Natural killer cell (primary cell): ENCODE measurements around the gene MYH14. TPM values are rescaled to one million over a fixed set of nuclear protein-coding genes. Genes with fewer than 3 reads are reported as not detected.
A peak's percentile ranks its signal among the peaks of the same experiment; 100 is the strongest.
"Not testable (repeated sequence)": the region's sequence is repeated elsewhere in the genome, so short reads cannot be mapped to it uniquely, and the experiment has no call there.

Source experiments
- ATAC-seq, 3 donors: fragments of 150-1000 bp in 2 of 3; fragments of 200-7000 bp in 1 of 3; cut with Tn5 transposase; 1 replicate in 1 of 3; 2 replicates in 2 of 3; pipeline ENCODE4 v1.10.0; 2021; ENCODE audit warnings: mild to moderate bottlenecking in 2 of 3, moderate library complexity in 2 of 3
- DNase-seq, 2 donors: peaks; one replicate each; pipeline versions ENCODE4 v3.0.0 to v3.0.0-alpha.2; 2013 to 2021; ENCODE audit warnings: mixed read lengths in 1 of 2
- H3K27ac ChIP-seq: one replicate; pipeline ENCODE4 v1.5.1; 2013; ENCODE audit warnings: mild to moderate bottlenecking, low read length
- H3K27me3 ChIP-seq: one replicate; pipeline ENCODE4 v1.6.1; 2013; ENCODE audit warnings: low read length; ENCODE audit not compliant: control insufficient read depth, insufficient read depth
- H3K36me3 ChIP-seq: one replicate; pipeline ENCODE4 v1.6.1; 2013; ENCODE audit warnings: low read length; ENCODE audit not compliant: control insufficient read depth, insufficient read depth
- H3K4me1 ChIP-seq: one replicate; pipeline ENCODE4 v1.6.1; 2013; ENCODE audit warnings: low read length; ENCODE audit not compliant: control insufficient read depth, insufficient read depth
- H3K4me3 ChIP-seq: one replicate; pipeline ENCODE4 v1.5.1; 2013; ENCODE audit warnings: low read length
- H3K9me3 ChIP-seq: one replicate; pipeline ENCODE4 v1.6.1; 2013; ENCODE audit warnings: low read length; ENCODE audit not compliant: control insufficient read depth, insufficient read depth
- H3K27ac Mint-ChIP-seq, 2 donors: one replicate each; pipeline ENCODE4 v1.8.0; 2022; ENCODE audit warnings: mild to moderate bottlenecking in 2 of 2, mixed read lengths in 2 of 2, moderate library complexity in 1 of 2
- H3K27me3 Mint-ChIP-seq, 2 donors: one replicate each; pipeline ENCODE4 v1.8.0; 2022; ENCODE audit warnings: low read depth in 2 of 2, mixed read lengths in 2 of 2
- H3K36me3 Mint-ChIP-seq: one replicate; pipeline ENCODE4 v1.8.0; 2022; ENCODE audit warnings: mixed read lengths
- H3K4me1 Mint-ChIP-seq, 2 donors: one replicate each; pipeline ENCODE4 v1.8.0; 2022; ENCODE audit warnings: mixed read lengths in 2 of 2
- H3K4me3 Mint-ChIP-seq: one replicate; pipeline ENCODE4 v1.8.0; 2022; ENCODE audit warnings: mild to moderate bottlenecking, moderate library complexity, mixed read lengths
- H3K9me3 Mint-ChIP-seq, 2 donors: one replicate each; pipeline ENCODE4 v1.8.0; 2022; ENCODE audit warnings: mixed read lengths in 2 of 2
- CTCF ChIP-seq: fragments of 200-600 bp; IDR thresholded peaks from one replicate; pipeline ENCODE4 v1.8.0; 2022; ENCODE audit warnings: antibody characterized with exemption
- WGBS: methylation state at CpG from one replicate; pipeline ENCODE4 v1.1.7; 2013; ENCODE audit warnings: missing lambda C conversion rate; ENCODE audit not compliant: insufficient coverage; 5-methylcytosine and 5-hydroxymethylcytosine counted together
- intact Hi-C: fragments of 100-400 bp; cut with micrococcal nuclease; formaldehyde crosslinking; loops from one replicate; pipeline ENCODE4 v1.14.2; 2022
- total RNA-seq, 4 donors: library from RNA; stranded (reverse); fragments of 120-200 nt in 1 of 4; gene quantifications; one replicate each; pipeline versions ENCODE4 v1.2.3 to v1.2.4, GENCODE V29; 2013 to 2022

The MYH14 gene
- total RNA-seq, 3 donors from 2014 or later (not counting 1 experiment from before 2014, with no cell fraction given), result not detected

DNA sequence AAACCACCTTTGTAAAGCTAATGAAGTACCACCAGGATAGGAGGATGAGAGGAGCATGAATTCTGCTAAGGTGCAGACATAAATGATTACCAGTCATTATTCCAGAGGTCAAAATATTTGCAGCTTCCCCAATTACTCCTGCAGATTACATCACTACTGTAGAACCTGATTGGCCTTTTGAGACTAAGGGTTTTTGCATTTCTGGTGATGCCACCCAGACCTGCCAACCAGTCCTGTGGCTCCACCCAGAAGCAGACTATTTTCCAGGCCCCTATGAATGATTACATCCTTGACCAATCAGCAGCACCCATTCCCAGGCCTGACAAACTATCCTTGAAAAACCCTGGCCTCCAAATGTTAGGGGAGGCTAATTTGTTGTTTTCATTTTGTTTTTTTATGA, 136.9 kb downstream of the MYH14 start:
- Mint-ChIP-seq H3K4me3 (no peak overlapping the region), H3K27me3 (peaks cover 8 to 15% of the 10 kb centered on the region in 2 donors), H3K9me3 (no peaks in the 10 kb centered on the region), H3K4me1 (peaks cover 0 to 3% of the 10 kb centered on the region in 2 donors), H3K36me3 (no peaks in the 10 kb centered on the region), H3K27ac (no peak overlapping the region)
- Histone ChIP-seq H3K27ac (no peak overlapping the region), H3K4me1 (peaks cover 5% of the 10 kb centered on the region), H3K27me3 (no peaks in the 10 kb centered on the region), H3K9me3 (peaks cover 2% of the 10 kb centered on the region), H3K4me3 (no peak overlapping the region), H3K36me3 (no peaks in the 10 kb centered on the region)
- TF ChIP-seq CTCF, result no peak
- no peak for ATAC-seq
- DNase-seq, result no peak
- intact Hi-C loops, result no loop called here

- Mint-ChIP-seq H3K27ac (no peak overlapping the region), H3K27me3 (peaks cover 3 to 8% of the 10 kb centered on the region in 2 donors), H3K9me3 (no peaks in the 10 kb centered on the region), H3K36me3 (no peaks in the 10 kb centered on the region), H3K4me3 (no peak overlapping the region), H3K4me1 (no peaks in the 10 kb centered on the region)
- Histone ChIP-seq H3K9me3 (peaks cover 2% of the 10 kb centered on the region), H3K27ac (no peak overlapping the region), H3K27me3 (no peaks in the 10 kb centered on the region), H3K36me3 (no peaks in the 10 kb centered on the region), H3K4me1 (peaks cover 9% of the 10 kb centered on the region), H3K4me3 (no peak overlapping the region)
- intact Hi-C loops, result no loop called here
- no peak for DNase-seq
- TF ChIP-seq CTCF, result no peak
- peak in 1 of 3 donors; percentile 42 for ATAC-seq
- WGBS, result 65% methylated on average over 3 of the region's 3 CpGs
Measured at GRCh38 chr19:50341091-50341564, 137.7 kb downstream of the MYH14 start.

DNA sequence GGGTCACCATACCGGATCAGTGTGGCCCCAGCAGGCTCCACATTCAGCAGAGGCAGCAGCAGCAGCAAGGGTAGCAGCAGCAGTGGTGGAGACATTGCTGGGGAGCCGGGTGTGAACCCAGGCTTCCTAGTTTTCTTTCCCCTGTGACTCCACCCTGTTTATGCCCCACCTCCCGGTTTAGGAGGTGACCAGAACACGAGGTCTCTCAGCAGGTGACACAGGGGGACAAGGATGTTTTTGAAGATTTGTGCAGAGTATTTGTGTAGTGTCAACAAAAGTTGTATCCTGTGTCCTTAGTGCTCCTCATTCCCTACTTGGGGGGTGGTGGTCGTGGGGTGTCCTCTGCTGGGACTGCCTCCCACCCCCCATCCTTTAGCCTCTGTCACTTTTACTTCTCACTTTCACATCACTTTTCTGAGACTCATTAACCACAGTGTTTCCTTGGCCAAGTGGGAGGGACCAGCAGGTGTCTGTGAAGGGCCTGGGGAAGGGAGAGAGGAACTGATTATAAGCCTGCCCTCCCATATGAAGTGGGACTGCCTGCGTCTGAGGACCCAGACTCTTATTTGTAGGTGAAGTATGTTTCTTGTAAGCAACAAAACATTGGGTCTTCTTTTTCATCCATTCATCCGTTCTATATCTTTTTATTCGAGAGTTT, 141.4 kb downstream of the MYH14 start:
- H3K36me3 Mint-ChIP-seq, result no peaks in the 10 kb centered on the region
- intact Hi-C loops, result no loop called here
- Histone ChIP-seq H3K4me1 (peaks cover 9% of the 10 kb centered on the region), H3K27ac (peak overlapping the region; percentile 4), H3K4me3 (peak overlapping the region; percentile 49), H3K27me3 (no peaks in the 10 kb centered on the region), H3K9me3 (peaks cover 2% of the 10 kb centered on the region), H3K36me3 (no peaks in the 10 kb centered on the region)
- no peaks in the 10 kb centered on the region for H3K9me3 Mint-ChIP-seq
- no peak overlapping the region for H3K4me3 Mint-ChIP-seq
- H3K4me1 Mint-ChIP-seq, result no peaks in the 10 kb centered on the region
- H3K27ac Mint-ChIP-seq, result no peak overlapping the region
- 31% methylated on average over 2 of the region's 8 CpGs for WGBS
- peaks cover 3 to 8% of the 10 kb centered on the region in 2 donors for H3K27me3 Mint-ChIP-seq
- ATAC-seq (no peak), DNase-seq (peak in 1 of 2 donors; percentile 6)
- no peak for TF ChIP-seq CTCF

DNA sequence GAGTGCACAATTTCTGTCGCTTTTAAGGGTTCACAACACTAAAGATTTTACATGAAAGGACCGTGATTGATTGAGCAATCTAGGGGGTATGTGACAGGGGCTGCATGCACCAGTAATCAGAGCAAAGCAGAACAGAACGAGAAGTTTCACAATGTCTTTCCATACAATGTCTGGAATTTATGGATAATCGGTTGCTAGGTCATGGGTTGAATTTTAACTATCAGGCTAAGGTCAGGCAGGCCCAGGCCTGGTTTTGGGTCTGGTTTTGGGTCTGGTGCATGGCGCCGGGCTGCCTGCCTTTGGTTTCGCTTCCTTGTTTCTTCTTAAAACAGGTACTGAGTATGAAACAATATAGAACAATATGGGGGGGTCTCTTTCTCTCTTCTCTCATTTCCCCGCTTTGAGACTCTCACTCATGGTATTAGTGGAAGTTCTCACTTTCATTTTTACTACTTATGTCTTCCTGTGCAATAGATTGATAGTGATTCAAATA, 143.7 kb downstream of the MYH14 start:
- not testable (repeated sequence) for H3K4me3 ChIP-seq, H3K4me1 Mint-ChIP-seq

More for the DNA sequence above, 143.7 kb downstream of the MYH14 start:
- ATAC-seq, H3K9me3 ChIP-seq, H3K4me3 Mint-ChIP-seq, H3K9me3 Mint-ChIP-seq, H3K27ac Mint-ChIP-seq, intact Hi-C loops, H3K27me3 Mint-ChIP-seq, H3K27me3 ChIP-seq, DNase-seq, H3K36me3 Mint-ChIP-seq, H3K36me3 ChIP-seq: not testable (repeated sequence)
- H3K27ac ChIP-seq, result peak overlapping the region; percentile 47
- WGBS, result 39% methylated on average over 6 of the region's 8 CpGs
- H3K4me1 ChIP-seq, result peaks cover 13% of the 10 kb centered on the region
